HUDEP-2 (cell line): ENCODE measurements around the gene GSG1L2.
"Not testable (repeated sequence)": the region's sequence is repeated elsewhere in the genome, so short reads cannot be mapped to it uniquely, and the experiment has no call there.

ENCODE experiments used
- DNase-seq, 76 experiments: peaks; one replicate each; lab custom pipeline; 2025; ENCODE audit not compliant: unreplicated experiment in 76 of 76; lab: John Stamatoyannopoulos, UW

The GSG1L2 gene

DNA sequence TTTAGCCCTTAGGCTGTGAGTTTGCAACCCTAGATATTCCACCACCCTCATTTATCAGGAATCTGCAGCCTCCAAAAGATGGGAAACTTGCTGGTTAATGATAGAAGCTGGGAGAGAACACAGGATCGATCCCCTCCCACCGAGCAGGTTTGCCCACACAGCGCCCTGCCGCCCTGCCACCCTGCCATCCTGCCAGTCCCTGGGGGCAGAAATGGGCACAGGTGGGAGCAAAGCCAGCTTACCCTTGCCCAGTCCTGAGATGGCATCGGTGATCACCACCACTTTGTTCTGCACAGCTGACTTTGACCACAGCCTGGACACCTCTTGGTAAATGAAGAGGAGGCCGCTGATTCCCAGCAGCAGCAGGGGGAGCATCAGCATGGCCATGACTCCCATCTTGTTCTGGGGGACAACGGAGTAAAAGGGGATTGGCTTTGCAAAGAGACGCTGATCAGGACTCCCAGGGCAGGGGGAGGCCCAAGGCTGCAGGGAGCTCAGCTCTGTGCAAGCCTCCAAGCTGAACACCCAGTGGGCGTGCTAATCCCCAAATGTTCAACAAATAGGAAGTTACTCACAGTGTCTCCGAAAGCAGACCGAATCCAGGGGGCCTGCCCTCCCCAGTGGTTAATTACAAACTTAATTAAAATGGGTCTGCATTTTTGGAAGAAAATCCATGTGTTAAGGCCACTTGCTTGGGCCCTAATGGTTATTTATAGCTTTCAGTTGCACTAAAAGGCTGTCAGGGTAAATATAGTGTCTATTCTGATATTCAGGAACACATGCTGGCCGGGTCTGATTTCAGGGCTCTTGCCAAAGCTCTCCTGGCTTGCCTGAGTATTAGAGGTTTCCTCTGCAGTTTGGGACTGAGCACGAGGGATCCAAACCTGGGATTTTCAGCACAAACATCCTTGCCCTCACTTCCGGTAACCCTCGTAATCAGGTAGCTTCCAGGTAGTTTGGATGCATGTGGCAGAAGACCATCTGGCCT is 30.7 kb downstream of the GSG1L2 start, which contains the start of gene DHRS7C:
DHRS7C (minus strand) TSS at position 704 of the 988 bp plus-strand sequence; CDS start at position 396, 308 bp downstream.
- DNase-seq: no peak

- no peak for DNase-seq
These were observed 31.6 kb downstream of the GSG1L2 start for GRCh38 chr17:9790316-9790715.

GRCh38 chr17:9788601-9789000 is 33.3 kb downstream of the GSG1L2 start:
- DNase-seq: no peak

DNA sequence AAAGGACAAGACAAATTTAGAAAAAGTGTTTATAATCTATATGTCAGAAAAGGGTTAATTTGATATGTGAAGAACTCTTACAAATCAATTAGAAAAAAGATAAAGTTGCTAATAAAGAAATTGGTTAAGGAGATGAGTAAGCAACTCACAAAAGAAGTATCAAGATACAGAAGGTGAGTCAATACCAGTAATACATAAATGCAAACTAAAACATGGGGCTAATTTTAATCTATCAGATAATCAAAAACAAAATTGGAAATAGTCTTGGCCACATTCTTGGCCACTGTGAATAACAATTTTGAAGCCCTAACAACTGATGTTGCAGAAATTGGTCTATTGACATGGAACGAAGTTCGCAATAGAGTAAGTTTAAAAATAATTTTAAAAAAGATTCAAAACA is 37.3 kb downstream of the GSG1L2 start:
- DNase-seq: no peak

GRCh38 chr17:9783465-9783864 is 38.4 kb downstream of the GSG1L2 start:
- DNase-seq: not testable (repeated sequence)

DNA sequence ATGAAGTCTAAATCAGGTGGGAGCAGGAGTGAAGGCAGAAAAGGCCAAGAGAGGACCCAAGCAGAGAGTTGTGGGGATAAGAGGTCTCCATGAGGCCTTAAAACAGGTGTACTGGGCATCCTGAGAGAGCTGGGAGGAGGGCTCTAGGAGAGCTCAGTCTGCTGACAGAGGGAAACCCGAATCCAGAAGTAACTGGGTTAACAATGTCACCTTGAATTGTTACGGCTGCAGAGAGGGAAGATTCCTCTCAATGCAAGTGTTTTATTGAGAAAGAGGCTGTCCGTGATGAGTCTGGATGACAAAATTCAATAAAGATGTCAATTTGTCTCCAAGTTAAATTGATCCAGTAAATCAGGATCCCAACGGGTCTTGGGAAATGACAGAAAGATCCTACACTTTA is 38.8 kb downstream of the GSG1L2 start:
- no peak for DNase-seq

DNA sequence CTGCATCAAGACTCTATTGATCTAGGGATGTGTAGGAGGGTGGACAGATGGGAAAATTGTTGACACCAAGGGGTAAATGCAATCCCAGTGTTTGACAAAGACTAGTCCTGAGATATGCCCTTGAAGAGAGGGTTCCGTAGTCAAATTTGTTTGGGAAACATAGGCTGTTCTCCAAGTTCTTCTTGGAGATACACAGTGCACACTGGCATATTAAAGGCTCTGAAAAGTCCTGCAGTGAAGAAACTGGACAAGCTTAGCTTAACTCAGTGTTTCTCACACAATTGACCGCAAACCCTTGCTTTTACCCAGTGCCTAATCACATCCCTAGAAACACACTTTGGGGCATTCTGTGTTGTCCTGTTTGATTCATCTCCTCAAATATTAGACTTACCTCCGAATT is 41.3 kb downstream of the GSG1L2 start:
- DNase-seq: no peak

- DNase-seq: no peak
These were observed 45.0 kb downstream of the GSG1L2 start for GRCh38 chr17:9776911-9777310.

DNA sequence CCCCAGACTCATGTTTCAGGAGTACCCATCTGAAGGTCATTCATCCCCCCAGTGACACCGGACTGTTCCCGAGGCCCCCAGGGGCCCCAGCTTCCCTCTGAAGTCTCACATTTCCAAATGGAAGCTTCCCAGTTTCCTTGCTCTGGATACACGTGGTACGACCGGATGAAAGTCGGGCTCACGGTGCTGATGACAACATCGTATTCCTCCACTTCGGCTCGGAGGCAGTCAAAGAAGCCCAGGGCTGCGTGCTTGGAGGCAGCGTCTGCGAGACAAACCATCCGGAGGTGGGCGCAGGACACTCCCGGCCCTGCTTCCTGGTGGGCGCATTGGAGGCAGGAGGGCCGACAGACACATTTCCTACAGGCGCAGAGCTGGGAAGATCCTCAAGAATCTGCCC is 49.2 kb downstream of the GSG1L2 start:
- DNase-seq: no peak

- no peak for DNase-seq
These were observed 50.4 kb downstream of the GSG1L2 start for GRCh38 chr17:9771465-9771864.

- DNase-seq: no peak
These were observed 52.7 kb downstream of the GSG1L2 start for GRCh38 chr17:9769036-9769695.

DNA sequence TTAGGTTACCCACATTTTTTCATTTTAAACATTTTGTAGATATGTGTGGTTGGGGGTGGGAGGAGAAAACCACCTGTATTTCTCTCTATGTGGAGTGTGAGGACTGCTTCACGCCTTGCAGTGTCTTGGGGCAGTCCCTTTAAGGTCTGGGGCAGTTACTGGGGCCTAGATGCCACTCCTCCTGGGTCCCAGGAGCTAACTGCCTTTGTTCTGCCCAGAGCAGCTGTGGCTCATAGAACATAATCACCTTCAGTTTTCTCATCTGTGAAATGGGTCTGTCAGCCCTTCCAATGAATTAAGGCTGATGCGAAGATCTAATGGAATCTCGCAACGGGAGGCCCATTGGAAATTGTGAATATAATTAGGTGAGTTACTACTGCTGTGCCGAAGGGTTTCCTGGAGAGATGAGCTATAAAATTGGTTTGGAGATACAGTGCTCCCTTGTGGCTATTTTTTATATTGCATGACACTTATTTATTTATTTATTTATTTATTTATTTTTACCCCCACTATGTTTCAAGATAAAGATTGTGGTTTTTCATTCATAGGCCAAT is 53.4 kb downstream of the GSG1L2 start:
- DNase-seq: peak in 13 of 76 experiments; percentile 1 to 28 (median 7)

DNA sequence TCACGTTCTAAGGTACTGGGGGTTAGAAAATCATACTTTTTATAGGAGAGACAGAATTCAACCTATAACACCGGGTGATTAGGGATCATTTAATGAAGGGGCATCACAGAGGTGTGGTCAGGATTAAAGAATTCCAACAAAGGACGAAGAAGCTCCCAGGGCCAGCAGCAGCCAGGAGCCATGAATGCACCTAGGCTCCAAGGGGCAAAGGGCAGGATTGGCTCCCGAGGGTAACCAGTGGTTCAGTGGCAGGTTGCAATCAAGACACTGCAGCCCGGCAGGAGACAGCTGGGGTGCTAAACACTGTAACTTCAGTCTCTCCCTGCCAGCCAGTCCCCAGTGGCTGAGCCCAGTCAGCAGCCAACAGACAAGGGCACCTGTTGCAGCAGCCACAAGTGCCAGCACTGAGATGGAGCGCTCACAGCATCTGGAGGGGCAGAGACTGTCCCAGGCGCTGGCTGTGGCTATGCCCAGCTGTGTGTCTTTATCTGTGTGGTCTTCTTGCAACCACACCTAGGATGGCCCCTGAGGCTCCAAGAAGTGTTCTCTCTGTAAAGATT is 54.4 kb downstream of the GSG1L2 start:
- DNase-seq: no peak

- DNase-seq: no peak
These were observed 54.9 kb downstream of the GSG1L2 start for GRCh38 chr17:9766970-9767369.

DNA sequence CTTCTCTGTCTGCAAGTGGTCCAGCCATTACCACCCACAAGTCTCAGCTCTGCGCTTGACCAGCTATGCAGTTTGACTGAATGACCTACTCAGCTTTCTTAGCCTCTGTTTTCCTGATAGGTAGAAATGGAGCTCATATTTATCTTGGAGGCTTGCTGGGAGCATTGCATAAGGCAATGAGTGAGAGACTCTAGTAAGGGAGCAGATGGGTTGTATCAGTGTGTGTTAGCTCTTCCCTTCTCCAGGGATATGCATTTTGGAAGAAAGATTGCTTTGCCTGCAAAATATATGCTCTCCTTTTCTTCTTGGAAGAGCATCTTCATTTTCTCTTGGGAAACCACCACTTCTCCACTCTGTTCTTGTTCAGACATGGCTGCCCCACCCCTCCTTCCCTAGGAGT is 56.6 kb downstream of the GSG1L2 start:
- no peak for DNase-seq

DNA sequence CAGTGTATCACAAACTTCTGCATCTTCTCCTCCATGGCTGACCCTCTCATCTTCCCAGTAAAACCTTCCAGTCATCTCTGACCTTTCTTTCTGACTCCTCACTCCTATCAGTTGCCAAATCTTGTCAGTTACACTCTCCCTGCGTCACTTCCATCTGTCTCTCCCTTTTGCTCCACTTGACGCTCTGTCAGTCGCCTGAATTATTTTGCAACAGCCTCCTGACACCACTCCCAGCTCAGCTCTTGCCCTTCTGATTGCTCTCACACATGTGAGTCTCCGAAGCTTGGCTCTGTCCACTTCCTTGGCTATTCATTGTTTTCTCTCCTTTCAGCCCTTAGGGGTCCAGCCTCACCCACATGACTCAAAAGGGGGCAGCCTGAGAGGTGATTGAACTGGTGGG is 58.2 kb downstream of the GSG1L2 start:
- no peak for DNase-seq

GRCh38 chr17:9760266-9760665 is 61.6 kb downstream of the GSG1L2 start:
- DNase-seq: no peak

DNA sequence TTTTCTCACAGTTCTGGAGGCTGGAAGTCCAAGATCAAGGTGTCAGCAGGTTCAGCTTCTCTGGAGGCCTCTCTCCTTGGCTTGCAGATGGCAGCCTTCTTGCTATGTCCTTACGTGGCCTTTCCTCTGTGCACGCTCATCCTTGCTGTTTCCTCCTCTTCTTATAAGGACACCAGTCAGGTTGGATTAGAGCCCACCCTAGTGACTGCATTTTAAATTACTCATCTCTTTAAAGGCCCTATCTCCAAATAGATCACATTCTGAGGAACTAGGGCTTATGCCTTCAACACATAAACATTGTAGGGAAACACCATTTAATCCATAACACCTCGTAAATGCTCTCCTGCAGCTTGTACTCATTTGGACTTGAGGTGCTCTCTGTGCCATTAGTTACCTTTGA is 66.8 kb downstream of the GSG1L2 start:
- DNase-seq: no peak
